HG02642 (cell line): Measurements from ENCODE around the gene KANK2.
"Not testable (repeated sequence)": the region's sequence is repeated elsewhere in the genome, so short reads cannot be mapped to it uniquely, and the experiment has no call there.

ENCODE experiments used
- ATAC-seq: cut with Tn5 transposase; IDR thresholded peaks from one replicate; pipeline ENCODE4 v1.9.1; 2021; ENCODE audit warnings: mild to moderate bottlenecking; ENCODE audit not compliant: unreplicated experiment, poor library complexity

Gene KANK2

DNA sequence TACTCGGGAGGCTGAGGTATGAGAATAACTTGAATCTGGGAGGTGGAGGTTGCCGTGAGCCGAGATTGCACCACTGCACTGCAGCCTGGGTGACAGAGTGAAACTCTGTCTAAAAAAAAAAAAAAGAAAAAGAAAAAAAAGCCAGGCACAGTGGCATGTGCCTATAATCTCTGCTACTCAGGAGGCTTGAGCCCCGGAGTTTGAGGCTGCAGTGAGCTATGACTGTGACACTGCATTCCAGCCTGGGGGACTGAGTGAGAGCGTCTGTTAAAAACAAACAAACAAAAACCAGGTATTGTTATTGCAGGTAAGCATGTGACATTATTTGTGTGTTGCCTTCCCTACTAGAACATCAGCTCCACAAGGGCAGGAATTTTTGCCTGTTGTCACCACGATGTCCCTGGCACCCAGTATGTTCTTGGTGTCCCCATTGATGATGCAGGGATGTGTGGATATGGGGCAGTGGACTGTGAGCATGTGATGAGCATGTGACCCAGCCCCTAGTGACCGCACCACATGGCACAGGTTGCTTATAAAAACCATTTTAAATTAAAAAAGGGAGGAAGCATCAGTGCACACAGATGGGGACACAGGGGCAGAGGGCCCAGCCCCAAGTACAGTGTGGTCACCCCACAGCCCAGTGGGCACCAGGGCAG, 1.6 kb upstream of the KANK2 start:
- ATAC-seq = no peak

GRCh38 chr19:11198175-11198534, 810 bp upstream of the KANK2 start:
- no peak for ATAC-seq

GRCh38 chr19:11196406-11197287, 698 bp downstream of the KANK2 start:
- ATAC-seq = no peak

DNA sequence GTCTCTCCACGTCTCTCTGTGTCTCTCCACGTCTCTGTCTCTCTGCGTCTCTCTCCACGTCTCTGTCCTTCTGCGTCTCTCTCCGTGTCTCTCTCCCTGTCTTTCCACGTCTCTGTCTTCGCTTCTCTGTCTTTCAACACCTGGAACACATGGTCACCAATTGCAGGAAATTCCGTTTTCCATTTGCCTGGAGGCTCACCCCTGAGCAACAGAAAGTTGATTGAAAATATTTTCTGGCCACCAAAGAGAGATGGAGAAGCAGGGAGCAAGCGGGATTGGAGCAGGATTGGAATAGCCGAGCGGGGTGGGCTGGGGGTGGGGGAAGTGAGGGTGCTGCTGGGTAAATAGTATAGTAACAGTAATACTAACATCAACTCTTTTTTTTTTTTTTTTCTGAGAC, 1.7 kb downstream of the KANK2 start:
- ATAC-seq = no peak

GRCh38 chr19:11194656-11195558, 2.4 kb downstream of the KANK2 start:
- ATAC-seq = no peak

- no peak for ATAC-seq
Observed at GRCh38 chr19:11194173-11194572, 3.2 kb downstream of the KANK2 start.

DNA sequence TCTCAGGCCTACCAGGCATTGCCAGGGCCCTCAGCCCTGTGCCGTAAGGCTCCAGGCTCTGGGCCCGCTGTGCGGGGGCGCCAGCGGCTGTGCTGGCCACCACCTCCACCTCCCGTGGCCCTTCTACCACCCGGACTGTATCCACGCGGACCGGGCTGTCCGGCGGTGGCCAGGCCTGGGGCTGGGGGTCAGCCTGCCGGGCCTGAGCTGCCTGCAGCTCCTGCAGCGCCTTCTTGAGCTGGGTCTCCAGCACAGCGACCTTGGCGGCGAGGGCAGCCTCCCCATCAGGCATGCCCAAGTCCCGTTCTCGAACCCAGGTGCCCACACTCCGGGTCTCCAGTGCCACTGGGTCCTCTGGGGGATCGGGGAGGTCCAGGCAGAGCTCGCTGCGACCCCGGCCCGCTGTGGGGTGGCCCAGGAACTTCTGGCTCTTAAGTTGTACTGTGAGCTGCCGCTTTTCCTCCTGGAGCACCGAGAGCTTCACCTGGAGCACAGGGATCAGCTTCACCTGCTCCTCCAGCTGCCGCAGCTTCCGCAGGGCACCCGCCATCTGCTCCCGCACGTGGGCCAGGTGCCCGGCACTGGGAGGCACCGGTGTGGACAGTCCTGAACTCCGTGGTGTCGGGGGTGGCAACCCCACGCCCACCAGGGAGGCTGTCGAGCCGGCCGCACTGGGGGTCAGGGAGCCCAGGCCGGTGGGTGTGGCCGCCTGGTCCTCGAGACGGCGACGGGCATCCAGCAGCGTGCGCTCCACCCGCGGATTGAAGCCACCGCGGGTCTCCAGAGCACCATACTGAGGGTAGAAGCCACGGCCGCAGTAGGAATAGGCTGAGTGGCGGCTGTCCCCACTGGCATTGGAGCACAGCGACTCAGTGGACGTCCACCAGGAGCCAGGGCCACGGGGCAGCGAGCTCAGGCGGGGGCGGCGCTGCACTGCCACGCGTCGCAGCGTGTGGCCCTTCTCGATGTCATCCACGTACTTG, 4.1 kb downstream of the KANK2 start:
- no peak for ATAC-seq

GRCh38 chr19:11191934-11192333, 5.4 kb downstream of the KANK2 start:
- no peak for ATAC-seq

DNA sequence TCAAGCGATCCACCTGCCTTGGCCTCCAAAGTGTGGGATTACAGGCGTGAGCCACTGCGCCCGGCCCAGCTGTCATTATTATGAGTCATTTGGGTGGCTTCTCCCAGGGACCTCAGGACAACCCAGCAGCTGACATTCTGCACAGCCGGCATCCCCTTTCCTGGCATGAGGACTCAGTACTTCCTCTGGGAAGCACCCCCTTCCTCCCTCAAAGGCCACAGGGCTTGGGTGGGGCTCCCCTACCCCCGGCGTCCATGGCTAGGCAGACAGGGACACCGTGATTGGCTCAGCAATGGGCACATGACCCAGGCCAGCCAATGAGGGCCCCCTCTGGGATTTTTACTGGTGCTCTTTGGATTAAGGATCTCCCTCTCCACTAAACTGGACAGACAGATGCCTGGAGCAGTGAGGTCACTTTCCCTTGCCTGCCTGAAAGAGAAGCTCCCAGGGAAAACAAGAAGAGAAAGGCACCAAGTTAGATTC, 6.0 kb downstream of the KANK2 start:
- ATAC-seq = no peak

GRCh38 chr19:11190501-11190900, 6.8 kb downstream of the KANK2 start:
- no peak for ATAC-seq

- no peak for ATAC-seq
Observed at GRCh38 chr19:11187441-11187840, 9.9 kb downstream of the KANK2 start.

DNA sequence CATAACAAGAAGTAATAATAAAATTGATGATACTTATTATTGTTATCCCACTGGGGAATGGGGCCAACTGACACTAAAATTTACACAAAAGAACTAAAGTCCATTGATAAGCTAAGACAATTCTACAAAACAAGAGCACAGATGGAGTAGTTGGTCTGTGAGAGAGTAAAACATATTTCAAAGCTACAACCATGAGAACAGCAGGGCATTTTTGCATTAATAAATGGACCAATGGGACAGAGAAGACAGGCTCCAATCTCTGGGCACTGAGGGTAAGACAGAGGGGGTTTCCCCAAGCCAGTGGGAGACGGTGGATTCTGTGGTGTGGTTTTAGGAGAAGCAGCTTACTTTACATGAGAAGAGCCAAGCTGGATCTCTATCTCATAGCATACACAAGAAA, 14.4 kb downstream of the KANK2 start:
- ATAC-seq = no peak

DNA sequence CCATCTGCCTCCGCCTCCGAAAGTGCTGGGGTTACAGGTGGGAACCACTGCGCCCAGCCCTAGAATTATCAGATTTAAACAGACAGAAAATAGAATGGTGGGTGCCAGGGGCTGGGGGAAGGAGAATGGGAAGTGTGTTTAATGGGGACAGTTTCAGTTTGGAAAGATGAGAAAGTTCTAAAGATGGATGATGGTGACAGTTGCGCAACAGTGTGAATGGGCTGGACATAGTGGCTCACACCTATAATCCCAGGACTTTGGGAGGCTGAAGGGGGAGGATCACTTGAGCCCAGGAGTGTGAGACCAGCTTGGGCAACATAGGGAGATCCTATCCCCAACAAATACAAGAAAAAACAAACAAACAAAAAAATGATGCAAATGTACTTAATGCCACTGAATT, 15.9 kb downstream of the KANK2 start:
- no peak for ATAC-seq

- ATAC-seq = not testable (repeated sequence)
Observed at GRCh38 chr19:11180975-11181374, 16.4 kb downstream of the KANK2 start.

GRCh38 chr19:11180346-11180745, 17.0 kb downstream of the KANK2 start:
- ATAC-seq = no peak

DNA sequence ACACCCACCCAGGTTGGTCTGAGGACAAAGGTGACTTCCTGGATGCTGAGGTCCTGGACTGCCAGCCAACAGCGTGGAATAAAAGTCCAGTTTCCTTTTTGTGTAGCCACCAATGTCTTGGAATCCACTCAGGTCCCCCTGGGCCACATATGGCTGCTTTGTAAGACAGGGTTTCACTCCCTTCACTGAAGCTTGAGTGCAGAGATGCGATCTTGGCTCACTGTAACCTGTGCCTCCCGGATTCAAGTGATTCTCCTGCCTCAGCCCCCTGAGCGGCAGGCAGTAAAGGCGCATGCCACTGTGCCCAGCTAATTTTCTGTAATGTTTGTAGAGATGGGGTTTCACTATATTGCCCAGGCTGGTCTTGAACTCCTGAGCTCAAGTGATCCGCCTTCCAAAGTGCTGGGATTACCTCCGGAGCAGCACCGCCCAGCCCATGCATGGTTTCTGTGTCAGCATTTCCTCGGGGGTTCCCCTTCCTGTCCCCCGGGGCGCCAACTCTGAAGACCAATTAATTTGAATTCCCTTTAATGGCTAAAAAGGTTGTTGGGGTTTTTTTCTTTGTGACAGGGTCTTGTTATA, 17.5 kb downstream of the KANK2 start:
- ATAC-seq = no peak

DNA sequence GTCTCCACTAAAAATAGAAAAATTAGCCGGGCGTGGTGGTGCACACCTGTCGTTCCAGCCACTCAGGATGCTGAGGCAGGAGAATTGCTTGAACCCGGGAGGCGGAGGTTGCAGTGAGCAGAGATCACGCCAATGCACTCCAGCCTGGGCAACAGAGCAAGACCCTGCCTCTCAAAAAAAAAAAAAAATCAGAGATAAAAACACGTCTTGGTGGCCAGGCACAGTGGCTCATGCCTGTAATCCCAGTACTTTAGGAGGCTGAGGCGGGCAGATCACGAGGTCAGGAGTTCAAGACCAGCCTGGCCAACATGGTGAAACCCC, 18.2 kb downstream of the KANK2 start:
- not testable (repeated sequence) for ATAC-seq

GRCh38 chr19:11177592-11177991, 19.8 kb downstream of the KANK2 start:
- no peak for ATAC-seq

- no peak for ATAC-seq
Observed at GRCh38 chr19:11176466-11177193, 20.7 kb downstream of the KANK2 start.
